HCT116 (cell line): ENCODE measurements around the gene MYBPHL. TPM values are rescaled to one million over a fixed set of nuclear protein-coding genes. Genes with fewer than 3 reads are reported as not detected.

ENCODE experiments used
- ATAC-seq: fragments of 200-7000 bp; cut with Tn5 transposase; 2 replicates; pipeline ENCODE4 v1.9.1; 2020; ENCODE audit warnings: mild to moderate bottlenecking, moderate library complexity
- BruUV-seq: library from RNA; stranded (reverse); fragments of 400-500 nt; replicated peaks from 2 replicates; lab custom pipeline; 2021; lab: Mats Ljungman, UMichigan
- CTCF ChIA-PET: fragments of 300-600 bp; sonication (Branson Sonifier 250); formaldehyde crosslinking; loops from one replicate; lab custom pipeline; 2021; ENCODE audit warnings: antibody characterized with exemption; lab: Charles Lee
- POLR2A ChIA-PET: fragments of 300-600, 350-600 bp; sonication (Branson Sonifier 250); formaldehyde crosslinking; loops from one replicate; lab custom pipeline; 2021; ENCODE audit warnings: antibody characterized with exemption; lab: Charles Lee
- RAD21 ChIA-PET, 2 experiments: fragments of 300-600 bp; sonication (Branson Sonifier 250); formaldehyde crosslinking; loops; one replicate each; lab custom pipeline; 2023; ENCODE audit warnings: low total read pairs in 2 of 2; ENCODE audit not compliant: uncharacterized antibody in 2 of 2, unreplicated experiment in 2 of 2, low non-redundant PET in 1 of 2; lab: Charles Lee
- DNase-seq: peaks from one replicate; pipeline ENCODE4 v3.0.0-alpha.2; 2010; ENCODE audit warnings: low read depth, low spot score
- H2AFZ ChIP-seq: fragments of 200-600 bp; shearing (Covaris generic), sonication (generic); 2 replicates; pipeline ENCODE4 v1.6.1; 2017; ENCODE audit warnings: low read depth, mixed run types, mixed read lengths, antibody characterized with exemption, low read length; ENCODE audit not compliant: poor library complexity, severe bottlenecking
- H3K27ac ChIP-seq: 2 replicates; pipeline ENCODE4 v1.5.1; 2012; ENCODE audit warnings: low read depth, low read length
- H3K27me3 ChIP-seq: fragments of 200-600 bp; sonication (generic); 2 replicates; pipeline ENCODE4 v1.6.1; 2016; ENCODE audit warnings: mixed run types, low read length, mixed read lengths; ENCODE audit not compliant: insufficient read depth
- H3K36me3 ChIP-seq, 2 experiments: fragments of 200-500 bp in 1 of 2; fragments of 200-600 bp in 1 of 2; sonication (Bioruptor generic) in 1 of 2; sonication (generic) in 1 of 2; 2 replicates each; pipeline versions ENCODE4 v1.5.1 to v1.6.1; 2014 to 2016; ENCODE audit warnings: low read length in 2 of 2, inconsistent platforms in 1 of 2, mixed read lengths in 1 of 2, mixed run types in 1 of 2; ENCODE audit not compliant: insufficient read depth in 2 of 2, control insufficient read depth in 1 of 2
- H3K4me1 ChIP-seq, 2 experiments: fragments of 200-600 bp in 1 of 2; sonication (generic) in 1 of 2; 2 replicates each; pipeline versions ENCODE4 v1.5.1 to v1.6.1; 2012 to 2017; ENCODE audit warnings: low read length in 2 of 2, inconsistent platforms in 1 of 2, mild to moderate bottlenecking in 1 of 2, mixed read lengths in 1 of 2, mixed run types in 1 of 2, moderate library complexity in 1 of 2; ENCODE audit not compliant: insufficient read depth in 2 of 2, control insufficient read depth in 1 of 2
- H3K4me2 ChIP-seq: fragments of 200-600 bp; sonication (generic); 2 replicates; pipeline ENCODE4 v1.6.1; 2017; ENCODE audit warnings: mixed run types, low read length, mixed read lengths
- H3K4me3 ChIP-seq, 2 experiments: fragments of 200-600 bp in 1 of 2; sonication (generic) in 1 of 2; replicated peaks in 1 of 2; 2 replicates each; pipeline ENCODE4 v1.5.1; 2011 to 2016; ENCODE audit warnings: low read length in 2 of 2, control low read depth in 1 of 2, low read depth in 1 of 2, mild to moderate bottlenecking in 1 of 2, mixed read lengths in 1 of 2, mixed run types in 1 of 2
- H3K79me2 ChIP-seq: fragments of 200-600 bp; sonication (generic); 2 replicates; pipeline ENCODE4 v1.6.1; 2017; ENCODE audit warnings: mild to moderate bottlenecking, mixed run types, low read length, moderate library complexity, mixed read lengths; ENCODE audit not compliant: insufficient read depth
- H3K9ac ChIP-seq: fragments of 200-600 bp; sonication (generic); 2 replicates; pipeline ENCODE4 v1.6.1; 2016; ENCODE audit warnings: low read length, mixed read lengths
- H3K9me2 ChIP-seq: fragments of 200-600 bp; sonication (generic), shearing (Covaris generic); 2 replicates; pipeline ENCODE4 v1.6.1; 2017; ENCODE audit warnings: mixed run types, mild to moderate bottlenecking, moderate library complexity; ENCODE audit not compliant: insufficient read depth
- H3K9me3 ChIP-seq, 2 experiments: fragments of 200-500 bp in 1 of 2; fragments of 200-600 bp in 1 of 2; sonication (Bioruptor generic) in 1 of 2; sonication (generic) in 1 of 2; 2 replicates each; pipeline ENCODE4 v1.6.1; 2014 to 2017; ENCODE audit warnings: low read length in 2 of 2, mixed read lengths in 2 of 2, inconsistent platforms in 1 of 2, low read depth in 1 of 2, mild to moderate bottlenecking in 1 of 2, mixed run types in 1 of 2, moderate library complexity in 1 of 2; ENCODE audit not compliant: control insufficient read depth in 1 of 2, insufficient read depth in 1 of 2
- H4K20me1 ChIP-seq: fragments of 200-600 bp; sonication (generic), shearing (Covaris generic); 2 replicates; pipeline ENCODE4 v1.6.1; 2017; ENCODE audit warnings: mixed run types, mild to moderate bottlenecking, moderate library complexity; ENCODE audit not compliant: insufficient read depth
- CEBPB ChIP-seq: IDR thresholded peaks from 2 replicates; pipeline ENCODE4 v1.6.1; 2012; ENCODE audit warnings: low read depth
- CTCF ChIP-seq, 3 experiments: fragments of 200-600 bp in 1 of 3; sonication (generic) in 1 of 3; IDR thresholded peaks in 2 of 3; conservative IDR thresholded peaks in 1 of 3; 2 replicates each; pipeline ENCODE4 v1.5.1; 2012 to 2017; ENCODE audit warnings: low read depth in 2 of 3, low read length in 2 of 3, antibody characterized with exemption in 1 of 3, borderline replicate concordance in 1 of 3, control low read depth in 1 of 3, mild to moderate bottlenecking in 1 of 3, mixed read lengths in 1 of 3, mixed run types in 1 of 3, moderate library complexity in 1 of 3; ENCODE audit not compliant: insufficient read depth in 1 of 3
- EZH2 ChIP-seq: fragments of 200-600 bp; sonication (generic); IDR thresholded peaks from 2 replicates; pipeline ENCODE4 v1.6.1; 2017; ENCODE audit warnings: antibody characterized with exemption, mixed run types
- EZH2phosphoT487 ChIP-seq: fragments of 200-600 bp; IDR thresholded peaks from 2 replicates; pipeline ENCODE4 v1.6.1; 2018; ENCODE audit warnings: antibody characterized with exemption, borderline replicate concordance
- POLR2A ChIP-seq: IDR thresholded peaks from 2 replicates; pipeline ENCODE4 v1.7.0; 2011; ENCODE audit warnings: borderline replicate concordance; ENCODE audit not compliant: insufficient read depth, insufficient read length; ENCODE audit errors: extremely low read depth
- POLR2AphosphoS5 ChIP-seq: IDR thresholded peaks from 2 replicates; pipeline ENCODE4 v1.6.1; 2011; ENCODE audit warnings: mild to moderate bottlenecking, low read depth, low read length, moderate library complexity
- RAD21 ChIP-seq: IDR thresholded peaks from 2 replicates; pipeline ENCODE4 v1.6.1; 2012; ENCODE audit warnings: low read depth, mild to moderate bottlenecking
- REST ChIP-seq: IDR thresholded peaks from 2 replicates; pipeline ENCODE4 v1.6.1; 2012; ENCODE audit warnings: low read depth
- SRF ChIP-seq: IDR thresholded peaks from 2 replicates; pipeline ENCODE4 v1.6.1; 2012; ENCODE audit warnings: low read depth
- TCF7L2 ChIP-seq: IDR thresholded peaks from 2 replicates; pipeline ENCODE4 v1.7.0; 2011; ENCODE audit warnings: borderline replicate concordance, inconsistent platforms; ENCODE audit not compliant: insufficient read depth, insufficient read length; ENCODE audit errors: extremely low read depth
- ZBTB33 ChIP-seq: IDR thresholded peaks from 2 replicates; pipeline ENCODE4 v1.6.1; 2011; ENCODE audit warnings: mild to moderate bottlenecking, low read length, moderate library complexity; ENCODE audit not compliant: insufficient replicate concordance; ENCODE audit errors: extremely low read depth
- intact Hi-C: fragments of 100-400 bp; cut with micrococcal nuclease; formaldehyde crosslinking; loops from 2 replicates; pipeline ENCODE4 v1.10.0; 2022
- total RNA-seq: library from RNA; stranded (reverse); gene quantifications from one replicate; pipeline ENCODE4 v1.2.1, GENCODE V29; 2021; ENCODE audit not compliant: unreplicated experiment

Gene MYBPHL
- total RNA-seq, 1 experiment from 2014 or later = 1.0 TPM

- TF ChIP-seq ZBTB33 = no peak
- TF ChIP-seq EZH2phosphoT487 = no peak
- TF ChIP-seq POLR2AphosphoS5 = no peak
- no peak for TF ChIP-seq EZH2
- no peak for TF ChIP-seq CTCF (IDR thresholded peaks at IDR 0.05 in 2 of 3, conservative IDR thresholded peaks at IDR 0.05 in 1 of 3; ENCODE audit: borderline replicate concordance in 1 of 3, insufficient read depth in 1 of 3, low read depth in 2 of 3, low read length in 2 of 3)
- TF ChIP-seq, all 23 proteins: peak for 0
Observed at GRCh38 chr1:109282497-109282951, 24.3 kb downstream of the MYBPHL start (continued).

- ATAC-seq (no peak), DNase-seq (no peak)
- Histone ChIP-seq H3K36me3 (peaks cover 8 to 23% of the 10 kb centered on the region in 2 experiments; a peak in 2 of 4 replicates), H2AFZ (no peak overlapping the region), H3K27ac (peak overlapping the region; percentile 80), H3K4me1 (peaks cover 12 to 26% of the 10 kb centered on the region in 2 experiments; a peak in 3 of 4 replicates), H4K20me1 (no peaks in the 10 kb centered on the region), H3K79me2 (peaks cover 18% of the 10 kb centered on the region; the same call in 1 of the 2 replicates), H3K4me2 (peak overlapping the region; percentile 88), H3K4me3 (peak overlapping the region; percentile 78 to 87), H3K9me3 (no peaks in the 10 kb centered on the region), H3K9ac (peak overlapping the region; percentile 79), H3K27me3 (no peaks in the 10 kb centered on the region), H3K9me2 (no peaks in the 10 kb centered on the region)
- RAD21 ChIA-PET = no interaction called here
- POLR2A ChIA-PET = interaction anchor here (1.1 kb wide), 1 partner anchor 22 kb away, joined by 3 read pairs; no protein-coding TSS in a partner anchor
- intact Hi-C loops = no loop called here
- TSS peak; percentile 60 for BruUV-seq
- CTCF ChIA-PET = interaction anchor here (1.2 to 1.9 kb wide), 4 partner anchors 115 to 251 kb away, joined by 3 to 18 read pairs (median 4); no protein-coding TSS in a partner anchor
- no peak for TF ChIP-seq TCF7L2
- TF ChIP-seq RAD21 = no peak
- no peak for TF ChIP-seq REST
- TF ChIP-seq ZBTB33 = no peak
- TF ChIP-seq SRF = no peak
- no peak for TF ChIP-seq CEBPB
- TF ChIP-seq POLR2A = no peak
- TF ChIP-seq POLR2AphosphoS5 = no peak
Observed at GRCh38 chr1:109281680-109282496, 24.9 kb downstream of the MYBPHL start.
